ENCODE results near the gene EFCC1.

The EFCC1 gene

GRCh38 chr3:129031476-129032215, 30.5 kb downstream of the EFCC1 start:
- DNase-seq (ENCODE audit: low read depth in 3 of 3, low spot score in 1 of 3), result no peak

- DNase-seq (ENCODE audit: low read depth in 3 of 3, low spot score in 1 of 3), result no peak
These were observed 31.6 kb downstream of the EFCC1 start for GRCh38 chr3:129032716-129033115.

- no peak for DNase-seq (ENCODE audit: low read depth in 3 of 3, low spot score in 1 of 3)
These were observed 32.0 kb downstream of the EFCC1 start for GRCh38 chr3:129033151-129033550.

- DNase-seq (ENCODE audit: low read depth in 3 of 3, low spot score in 1 of 3), result no peak
These were observed 32.7 kb downstream of the EFCC1 start for GRCh38 chr3:129033633-129034321.

- no peak for DNase-seq (ENCODE audit: low read depth in 3 of 3, low spot score in 1 of 3)
These were observed 33.5 kb downstream of the EFCC1 start for GRCh38 chr3:129034642-129035041.

GRCh38 chr3:129035360-129036221, 34.5 kb downstream of the EFCC1 start:
- DNase-seq (ENCODE audit: low read depth in 3 of 3, low spot score in 1 of 3), result no peak

- DNase-seq (ENCODE audit: low read depth in 3 of 3, low spot score in 1 of 3), result no peak
These were observed 35.4 kb downstream of the EFCC1 start for GRCh38 chr3:129036222-129037092.

GRCh38 chr3:129037093-129037419, 36.0 kb downstream of the EFCC1 start:
- DNase-seq (ENCODE audit: low read depth in 3 of 3, low spot score in 1 of 3), result no peak

GRCh38 chr3:129038121-129038855, 37.2 kb downstream of the EFCC1 start:
- DNase-seq (ENCODE audit: low read depth in 3 of 3, low spot score in 1 of 3), result no peak

GRCh38 chr3:129039271-129040038, 38.4 kb downstream of the EFCC1 start:
- DNase-seq (ENCODE audit: low read depth in 3 of 3, low spot score in 1 of 3), result no peak

GRCh38 chr3:129040039-129040336, 38.9 kb downstream of the EFCC1 start:
- no peak for DNase-seq (ENCODE audit: low read depth in 3 of 3, low spot score in 1 of 3)

- DNase-seq (ENCODE audit: low read depth in 3 of 3, low spot score in 1 of 3), result no peak
These were observed 39.6 kb downstream of the EFCC1 start for GRCh38 chr3:129040579-129041300.

- no peak for DNase-seq (ENCODE audit: low read depth in 3 of 3, low spot score in 1 of 3)
These were observed 44.6 kb downstream of the EFCC1 start for GRCh38 chr3:129045675-129046036.

GRCh38 chr3:129046037-129046731, 45.1 kb downstream of the EFCC1 start:
- no peak for DNase-seq (ENCODE audit: low read depth in 3 of 3, low spot score in 1 of 3)

- DNase-seq (ENCODE audit: low read depth in 3 of 3, low spot score in 1 of 3), result no peak
These were observed 45.8 kb downstream of the EFCC1 start for GRCh38 chr3:129046732-129047552.

- no peak for DNase-seq (ENCODE audit: low read depth in 3 of 3, low spot score in 1 of 3)
These were observed 46.4 kb downstream of the EFCC1 start for GRCh38 chr3:129047553-129047839.

GRCh38 chr3:129050556-129051295, 49.6 kb downstream of the EFCC1 start:
- DNase-seq (ENCODE audit: low read depth in 3 of 3, low spot score in 1 of 3), result no peak
